RWPE1 (cell line): Measurements from ENCODE around the gene CA6.
"Not testable (repeated sequence)": the region's sequence is repeated elsewhere in the genome, so short reads cannot be mapped to it uniquely, and the experiment has no call there.

Experiments used
- CTCF ChIA-PET: fragments of 350-600 bp; sonication (Branson Sonifier 250); formaldehyde crosslinking; extraction: SDS; loops from one replicate; lab custom pipeline; 2021; lab: Yijun Ruan, JAX
- POLR2A ChIA-PET: fragments of 400-600 bp; formaldehyde crosslinking; extraction: SDS; loops from one replicate; lab custom pipeline; 2020; ENCODE audit warnings: antibody characterized with exemption; ENCODE audit not compliant: low non-redundant PET; lab: Yijun Ruan, JAX
- DNase-seq: peaks from one replicate; pipeline ENCODE4 v3.0.0; 2012; ENCODE audit warnings: low spot score
- H3K27ac ChIP-seq: fragments of 450-650 bp; 2 replicates; pipeline ENCODE4 v1.5.1; 2017
- CTCF ChIP-seq: fragments of 450-650 bp; conservative IDR thresholded peaks from 2 replicates; pipeline ENCODE4 v1.5.1; 2017; ENCODE audit warnings: low read depth, mild to moderate bottlenecking

Gene CA6

GRCh38 chr1:8945568-8945967 lies at the start of gene CA6:
Gene CA6 (plus strand): TSS chr1:8945868. CDS start chr1:8945887, 19 bp downstream.
- DNase-seq = no peak
- TF ChIP-seq CTCF = no peak
- no peak within 1 kb of the TSS for H3K27ac ChIP-seq
- ChIA-PET POLR2A (no interaction called here), CTCF (interaction anchor here (2.2 kb wide), 1 partner anchor 28 kb away, joined by 8 read pairs; no protein-coding TSS in a partner anchor)

GRCh38 chr1:8896775-8897174 lies 48.9 kb upstream of the CA6 start:
- POLR2A ChIA-PET, CTCF ChIA-PET, H3K27ac ChIP-seq, DNase-seq: not testable (repeated sequence)

- DNase-seq, H3K27ac ChIP-seq, CTCF ChIA-PET, POLR2A ChIA-PET: not testable (repeated sequence)
Observed at GRCh38 chr1:8897505-8897904, 48.2 kb upstream of the CA6 start.

DNA sequence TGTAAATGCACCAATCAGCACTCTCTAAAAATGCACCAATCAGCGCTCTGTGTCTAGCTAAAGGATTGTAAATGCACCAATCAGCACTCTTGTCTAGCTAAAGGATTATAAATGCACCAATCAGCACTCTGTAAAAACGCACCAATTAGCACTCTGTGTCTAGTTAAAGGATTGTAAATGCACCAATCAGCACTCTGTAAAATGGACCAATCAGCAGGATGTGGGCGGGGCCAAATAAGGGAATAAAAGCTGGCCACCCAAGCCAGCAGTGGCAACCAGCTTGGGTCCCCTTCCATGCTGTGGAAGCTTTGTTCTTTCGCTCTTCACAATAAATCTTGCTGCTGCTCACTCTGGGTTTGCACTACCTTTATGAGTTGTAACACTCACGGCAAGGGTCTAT lies 47.2 kb upstream of the CA6 start:
- POLR2A ChIA-PET, CTCF ChIA-PET, DNase-seq: not testable (repeated sequence)
- H3K27ac ChIP-seq = peak overlapping the region; percentile 91; the same call in 1 of the 2 replicates

GRCh38 chr1:8899046-8899445 lies 46.6 kb upstream of the CA6 start:
- POLR2A ChIA-PET = no interaction called here
- CTCF ChIA-PET = no interaction called here
- peak overlapping the region; percentile 91 for H3K27ac ChIP-seq

GRCh38 chr1:8900684-8901083 lies 45.0 kb upstream of the CA6 start:
- POLR2A ChIA-PET, DNase-seq, CTCF ChIA-PET: not testable (repeated sequence)
- peak overlapping the region; percentile 91 for H3K27ac ChIP-seq

More at GRCh38 chr1:8899046-8899445, 46.6 kb upstream of the CA6 start:
- DNase-seq = no peak
- no peak for TF ChIP-seq CTCF

DNA sequence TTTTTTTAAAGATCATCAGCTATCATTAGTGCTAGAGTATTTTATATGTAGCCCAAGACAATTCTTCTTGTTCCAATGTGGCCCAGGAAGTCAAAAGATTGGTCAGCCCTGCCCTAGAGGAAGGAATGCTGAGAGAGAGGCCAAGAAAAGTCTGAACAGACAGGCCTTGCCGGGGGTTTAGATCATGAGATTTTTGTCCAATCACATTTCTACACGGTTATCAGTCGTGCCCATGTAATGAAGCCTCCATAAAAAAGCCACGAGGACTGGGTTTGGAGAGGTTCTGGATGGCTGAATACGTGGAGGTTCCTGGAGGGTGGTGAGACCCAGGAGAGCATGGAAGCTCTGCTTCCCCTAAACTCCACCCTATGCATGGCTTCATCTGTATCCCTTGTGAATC lies 42.9 kb upstream of the CA6 start:
- CTCF ChIA-PET = interaction anchor here (0.7 kb wide), 1 partner anchor 686 kb away, joined by 5 read pairs; the partner anchor contains the start of gene TMEM201
- POLR2A ChIA-PET = interaction anchor here (1.0 kb wide), 1 partner anchor 24 kb away, joined by 4 read pairs; the partner anchor contains the start of gene ENO1
- H3K27ac ChIP-seq = peak overlapping the region; percentile 97
- DNase-seq = no peak
- no peak for TF ChIP-seq CTCF

- ChIA-PET CTCF (interaction anchor here (0.7 kb wide), 1 partner anchor 685 kb away, joined by 5 read pairs; the partner anchor contains the start of gene TMEM201), POLR2A (interaction anchor here (0.5 to 1.0 kb wide), 2 partner anchors 21 to 25 kb away, joined by 4 read pairs; partner anchors contain the start of gene ENO1)
Observed at GRCh38 chr1:8903410-8903809, 42.3 kb upstream of the CA6 start.

More at GRCh38 chr1:8903410-8903809, 42.3 kb upstream of the CA6 start:
- no peak for TF ChIP-seq CTCF
- no peak for DNase-seq
- peak overlapping the region; percentile 97 for H3K27ac ChIP-seq
